Dendritic cell treated with granulocyte-macrophage colony-stimulating factor and Interleukin-4, amounts not matched to agents 40 ng/mL and 50 ng/mL, for 4 days (primary cell): ENCODE results near the gene SERGEF.

ENCODE experiments used
- H3K27ac Mint-ChIP-seq: one replicate; pipeline ENCODE4 v1.8.0; 2022; ENCODE audit warnings: mild to moderate bottlenecking, mixed read lengths
- H3K27me3 Mint-ChIP-seq: one replicate; pipeline ENCODE4 v1.8.0; 2022; ENCODE audit warnings: mild to moderate bottlenecking, mixed read lengths
- H3K36me3 Mint-ChIP-seq: one replicate; pipeline ENCODE4 v1.8.0; 2022; ENCODE audit warnings: low read depth, mixed read lengths
- H3K4me1 Mint-ChIP-seq: one replicate; pipeline ENCODE4 v1.8.0; 2022; ENCODE audit warnings: low read depth, mixed read lengths
- H3K4me3 Mint-ChIP-seq: one replicate; pipeline ENCODE4 v1.8.0; 2022; ENCODE audit warnings: mild to moderate bottlenecking, moderate library complexity, mixed read lengths
- H3K9me3 Mint-ChIP-seq: one replicate; pipeline ENCODE4 v1.8.0; 2022; ENCODE audit warnings: mixed read lengths
- intact Hi-C: fragments of 100-400 bp; cut with micrococcal nuclease; formaldehyde crosslinking; loops from one replicate; pipeline ENCODE4 v1.15.0; 2022

Gene SERGEF

GRCh38 chr11:17839450-17839849 is 173.4 kb downstream of the SERGEF start:
- Mint-ChIP-seq H3K4me1 (no peaks in the 10 kb centered on the region), H3K36me3 (no peaks in the 10 kb centered on the region), H3K4me3 (no peak overlapping the region), H3K9me3 (no peaks in the 10 kb centered on the region), H3K27ac (no peak overlapping the region), H3K27me3 (no peaks in the 10 kb centered on the region)
- intact Hi-C loops: no loop called here

- H3K4me1 Mint-ChIP-seq: no peaks in the 10 kb centered on the region
- H3K27ac Mint-ChIP-seq: no peak overlapping the region
- intact Hi-C loops: no loop called here
- H3K36me3 Mint-ChIP-seq: no peaks in the 10 kb centered on the region
- no peaks in the 10 kb centered on the region for H3K27me3 Mint-ChIP-seq
- no peaks in the 10 kb centered on the region for H3K9me3 Mint-ChIP-seq
- no peak overlapping the region for H3K4me3 Mint-ChIP-seq
These were observed 174.7 kb downstream of the SERGEF start for GRCh38 chr11:17838102-17838501.

- no peaks in the 10 kb centered on the region for H3K36me3 Mint-ChIP-seq
- no peak overlapping the region for H3K27ac Mint-ChIP-seq
- H3K9me3 Mint-ChIP-seq: no peaks in the 10 kb centered on the region
- no peaks in the 10 kb centered on the region for H3K4me1 Mint-ChIP-seq
- H3K27me3 Mint-ChIP-seq: no peaks in the 10 kb centered on the region
- H3K4me3 Mint-ChIP-seq: no peak overlapping the region
- intact Hi-C loops: no loop called here
These were observed 181.0 kb downstream of the SERGEF start for GRCh38 chr11:17831883-17832282.

GRCh38 chr11:17831228-17831627 is 181.6 kb downstream of the SERGEF start:
- H3K36me3 Mint-ChIP-seq: no peaks in the 10 kb centered on the region
- H3K4me3 Mint-ChIP-seq: no peak overlapping the region
- intact Hi-C loops: no loop called here
- H3K9me3 Mint-ChIP-seq: no peaks in the 10 kb centered on the region
- no peak overlapping the region for H3K27ac Mint-ChIP-seq
- no peaks in the 10 kb centered on the region for H3K27me3 Mint-ChIP-seq
- no peaks in the 10 kb centered on the region for H3K4me1 Mint-ChIP-seq

GRCh38 chr11:17828311-17828751 is 184.5 kb downstream of the SERGEF start:
- Mint-ChIP-seq H3K9me3 (no peaks in the 10 kb centered on the region), H3K27ac (no peak overlapping the region), H3K36me3 (no peaks in the 10 kb centered on the region)

GRCh38 chr11:17827006-17827405 is 185.8 kb downstream of the SERGEF start:
- Mint-ChIP-seq H3K27me3 (no peaks in the 10 kb centered on the region), H3K9me3 (no peaks in the 10 kb centered on the region), H3K4me3 (no peak overlapping the region), H3K36me3 (no peaks in the 10 kb centered on the region), H3K27ac (no peak overlapping the region), H3K4me1 (no peaks in the 10 kb centered on the region)
- intact Hi-C loops: no loop called here

More at GRCh38 chr11:17828311-17828751, 184.5 kb downstream of the SERGEF start:
- Mint-ChIP-seq H3K27me3 (no peaks in the 10 kb centered on the region), H3K4me1 (no peaks in the 10 kb centered on the region), H3K4me3 (no peak overlapping the region)
- intact Hi-C loops: no loop called here

- no peaks in the 10 kb centered on the region for H3K9me3 Mint-ChIP-seq
These were observed 190.5 kb downstream of the SERGEF start for GRCh38 chr11:17822401-17822781.

GRCh38 chr11:17821648-17822400 is 191.0 kb downstream of the SERGEF start:
- Mint-ChIP-seq H3K4me1 (peaks cover 5% of the 10 kb centered on the region), H3K36me3 (no peaks in the 10 kb centered on the region), H3K27ac (no peak overlapping the region), H3K27me3 (no peaks in the 10 kb centered on the region), H3K4me3 (no peak overlapping the region), H3K9me3 (no peaks in the 10 kb centered on the region)
- intact Hi-C loops: no loop called here

More at GRCh38 chr11:17822401-17822781, 190.5 kb downstream of the SERGEF start:
- H3K27me3 Mint-ChIP-seq: no peaks in the 10 kb centered on the region
- H3K27ac Mint-ChIP-seq: no peak overlapping the region
- intact Hi-C loops: no loop called here
- H3K4me3 Mint-ChIP-seq: no peak overlapping the region
- H3K36me3 Mint-ChIP-seq: no peaks in the 10 kb centered on the region
- H3K4me1 Mint-ChIP-seq: peaks cover 5% of the 10 kb centered on the region

- Mint-ChIP-seq H3K27me3 (no peaks in the 10 kb centered on the region), H3K9me3 (no peaks in the 10 kb centered on the region), H3K27ac (no peak overlapping the region), H3K4me3 (no peak overlapping the region), H3K36me3 (no peaks in the 10 kb centered on the region), H3K4me1 (peaks cover 5% of the 10 kb centered on the region)
- intact Hi-C loops: no loop called here
These were observed 196.5 kb downstream of the SERGEF start for GRCh38 chr11:17816232-17816931.

GRCh38 chr11:17814546-17814945 is 198.3 kb downstream of the SERGEF start:
- no peak overlapping the region for H3K27ac Mint-ChIP-seq
- no peaks in the 10 kb centered on the region for H3K27me3 Mint-ChIP-seq
- intact Hi-C loops: no loop called here
- H3K9me3 Mint-ChIP-seq: no peaks in the 10 kb centered on the region
- no peak overlapping the region for H3K4me3 Mint-ChIP-seq
- H3K36me3 Mint-ChIP-seq: no peaks in the 10 kb centered on the region
- peaks cover 5% of the 10 kb centered on the region for H3K4me1 Mint-ChIP-seq

GRCh38 chr11:17813391-17814059 is 199.3 kb downstream of the SERGEF start:
- intact Hi-C loops: no loop called here
- Mint-ChIP-seq H3K9me3 (no peaks in the 10 kb centered on the region), H3K4me1 (peaks cover 1% of the 10 kb centered on the region), H3K27ac (no peak overlapping the region), H3K36me3 (no peaks in the 10 kb centered on the region), H3K4me3 (no peak overlapping the region), H3K27me3 (no peaks in the 10 kb centered on the region)

- H3K36me3 Mint-ChIP-seq: no peaks in the 10 kb centered on the region
- H3K4me1 Mint-ChIP-seq: no peaks in the 10 kb centered on the region
- no peaks in the 10 kb centered on the region for H3K27me3 Mint-ChIP-seq
- H3K27ac Mint-ChIP-seq: no peak overlapping the region
- no peaks in the 10 kb centered on the region for H3K9me3 Mint-ChIP-seq
- H3K4me3 Mint-ChIP-seq: no peak overlapping the region
- intact Hi-C loops: no loop called here
These were observed 200.0 kb downstream of the SERGEF start for GRCh38 chr11:17812865-17813187.

- H3K4me1 Mint-ChIP-seq: no peaks in the 10 kb centered on the region
- H3K9me3 Mint-ChIP-seq: no peaks in the 10 kb centered on the region
- no peaks in the 10 kb centered on the region for H3K36me3 Mint-ChIP-seq
- intact Hi-C loops: no loop called here
- no peak overlapping the region for H3K4me3 Mint-ChIP-seq
- no peak overlapping the region for H3K27ac Mint-ChIP-seq
- H3K27me3 Mint-ChIP-seq: no peaks in the 10 kb centered on the region
These were observed 200.6 kb downstream of the SERGEF start for GRCh38 chr11:17812091-17812864.

GRCh38 chr11:17811352-17811751 is 201.5 kb downstream of the SERGEF start:
- H3K36me3 Mint-ChIP-seq: no peaks in the 10 kb centered on the region
- no peak overlapping the region for H3K27ac Mint-ChIP-seq
- intact Hi-C loops: no loop called here
- no peaks in the 10 kb centered on the region for H3K4me1 Mint-ChIP-seq
- H3K9me3 Mint-ChIP-seq: no peaks in the 10 kb centered on the region
- H3K4me3 Mint-ChIP-seq: no peak overlapping the region
- no peaks in the 10 kb centered on the region for H3K27me3 Mint-ChIP-seq
